NOMO-1 (cell line): Measurements from ENCODE around the gene CRTAC1.
A peak's percentile ranks its signal among the peaks of the same experiment; 100 is the strongest.
"Not testable (repeated sequence)": the region's sequence is repeated elsewhere in the genome, so short reads cannot be mapped to it uniquely, and the experiment has no call there.

Source experiments
- DNase-seq, 2 experiments: peaks; one replicate each; lab custom pipeline; 2025; ENCODE audit not compliant: unreplicated experiment in 2 of 2; lab: John Stamatoyannopoulos, UW

CRTAC1 gene

DNA sequence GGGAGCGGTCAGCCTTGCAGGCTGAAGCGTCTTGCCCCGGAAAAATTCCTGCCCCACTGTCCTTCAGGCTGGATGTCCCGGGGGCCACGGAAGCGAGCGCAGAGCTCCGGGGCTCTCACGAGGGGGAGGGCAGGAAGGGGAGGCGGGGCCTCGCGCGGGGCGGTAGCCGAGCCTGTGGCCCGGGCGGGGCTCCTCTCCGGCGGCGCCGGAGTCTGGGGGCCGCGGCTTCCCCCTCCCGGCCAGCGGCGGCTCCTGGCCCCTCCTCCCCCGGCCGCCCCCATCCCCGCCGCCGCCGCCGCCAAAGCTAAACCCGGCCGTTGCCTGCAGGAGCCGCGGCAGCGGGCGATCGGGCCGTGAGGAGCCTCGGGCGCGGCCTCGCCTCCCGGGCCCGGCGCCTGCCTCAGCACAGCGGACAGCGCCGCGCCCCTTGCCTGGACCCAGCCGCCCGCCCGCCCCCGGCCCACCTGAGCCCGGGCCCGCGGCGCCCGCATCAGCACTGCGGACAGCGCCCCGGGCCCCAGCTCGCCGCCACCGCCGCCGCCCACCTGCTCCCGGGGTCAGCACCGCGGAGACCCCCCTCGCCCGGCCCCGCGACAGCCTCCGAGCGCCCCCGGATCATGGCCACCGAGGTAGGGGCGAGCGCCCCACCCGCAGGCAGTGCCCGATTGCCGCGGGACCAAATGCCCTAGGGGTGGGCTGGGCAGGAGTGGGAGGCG is 180.6 kb downstream of the CRTAC1 start, which contains the start of gene GOLGA7B:
Gene GOLGA7B, plus strand, starts transcription at position 157 of the 716 bp plus-strand sequence. Its CDS starts 461 bp downstream, at position 618.
- peak; percentile 15 to 45 for DNase-seq

DNA sequence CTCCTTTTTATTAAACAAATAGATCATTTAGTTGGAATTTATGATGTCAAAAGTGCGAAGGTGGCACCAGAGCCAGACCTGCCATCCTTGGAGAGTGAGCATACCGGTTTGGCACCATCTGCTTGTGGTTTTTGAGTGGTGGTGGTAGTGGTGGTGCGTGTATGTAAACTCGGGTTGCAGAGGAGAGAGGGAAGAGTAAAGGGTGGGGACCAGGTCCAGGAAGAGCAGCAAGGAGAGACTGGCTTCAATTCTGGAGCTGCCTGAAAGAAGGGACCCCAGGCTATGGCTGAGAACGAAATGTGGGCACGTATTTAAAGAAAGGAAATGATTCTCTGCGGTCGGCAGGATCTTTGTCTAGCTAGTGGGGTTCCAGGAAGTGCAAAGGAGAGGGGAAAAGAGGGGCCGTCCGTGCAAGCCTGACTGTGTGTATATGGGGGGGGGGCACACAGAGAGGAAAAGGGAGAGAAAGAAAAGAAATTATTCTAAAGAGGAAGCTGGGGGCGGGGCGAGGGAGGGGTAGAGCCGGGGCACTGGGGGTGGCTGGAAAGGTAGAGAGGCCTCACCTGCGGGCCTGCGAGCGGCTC is 181.2 kb downstream of the CRTAC1 start:
- peak in 1 of 2 experiments; percentile 13 for DNase-seq

DNA sequence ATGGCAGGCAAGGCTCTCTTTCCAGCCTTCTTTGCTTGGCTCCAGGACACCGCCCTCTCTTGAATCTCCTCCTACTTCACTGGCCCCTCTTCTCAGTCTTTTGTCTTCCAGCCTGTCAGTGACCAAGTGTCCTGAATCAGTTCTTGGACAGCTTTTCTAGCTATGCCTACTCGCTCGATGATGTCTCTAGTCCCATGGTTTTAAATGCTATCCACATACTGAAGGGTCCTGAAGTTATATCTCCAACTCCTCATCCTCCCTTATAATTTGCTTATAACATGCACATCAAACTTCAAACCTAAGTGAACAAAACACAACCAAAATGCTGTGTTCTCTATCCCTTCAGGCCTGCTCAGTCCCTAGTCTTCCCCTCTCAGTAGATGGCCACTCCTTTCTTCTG is 185.7 kb downstream of the CRTAC1 start:
- no peak for DNase-seq

DNA sequence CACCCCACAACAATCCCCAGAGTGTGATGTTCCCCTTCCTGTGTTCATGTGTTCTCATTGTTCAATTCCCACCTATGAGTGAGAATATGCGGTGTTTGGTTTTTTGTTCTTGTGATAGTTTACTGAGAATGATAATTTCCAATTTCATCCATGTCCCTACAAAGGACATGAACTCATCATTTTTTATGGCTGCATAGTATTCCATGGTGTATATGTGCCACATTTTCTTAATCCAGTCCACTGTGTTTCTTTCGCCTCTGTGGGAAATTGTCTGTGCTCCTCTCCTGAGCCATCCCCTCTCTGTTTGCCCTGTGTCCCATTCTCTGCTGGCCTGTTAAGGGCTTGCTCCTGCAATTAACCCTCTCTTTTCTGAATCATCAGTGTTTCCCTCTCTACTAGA is 186.4 kb downstream of the CRTAC1 start:
- not testable (repeated sequence) for DNase-seq

DNA sequence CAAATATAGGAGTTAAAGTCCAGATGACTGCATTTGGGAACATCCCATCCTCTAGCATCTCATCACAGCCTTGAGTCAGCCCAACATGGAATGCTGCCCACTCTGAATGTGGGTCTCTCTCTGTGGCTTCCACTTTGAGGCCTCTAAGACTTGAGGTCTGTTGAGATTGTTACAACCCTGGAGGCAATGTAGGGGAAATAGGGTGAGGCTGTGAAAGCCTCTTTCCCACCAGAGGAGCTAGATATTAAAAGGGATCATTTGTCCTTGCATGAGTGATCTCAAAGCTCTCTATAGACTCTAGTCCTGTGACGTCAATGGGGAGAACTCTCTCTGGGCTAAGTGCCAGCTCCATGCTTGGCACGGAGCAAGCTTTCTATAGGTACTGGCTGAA is 187.1 kb downstream of the CRTAC1 start:
- no peak for DNase-seq

DNA sequence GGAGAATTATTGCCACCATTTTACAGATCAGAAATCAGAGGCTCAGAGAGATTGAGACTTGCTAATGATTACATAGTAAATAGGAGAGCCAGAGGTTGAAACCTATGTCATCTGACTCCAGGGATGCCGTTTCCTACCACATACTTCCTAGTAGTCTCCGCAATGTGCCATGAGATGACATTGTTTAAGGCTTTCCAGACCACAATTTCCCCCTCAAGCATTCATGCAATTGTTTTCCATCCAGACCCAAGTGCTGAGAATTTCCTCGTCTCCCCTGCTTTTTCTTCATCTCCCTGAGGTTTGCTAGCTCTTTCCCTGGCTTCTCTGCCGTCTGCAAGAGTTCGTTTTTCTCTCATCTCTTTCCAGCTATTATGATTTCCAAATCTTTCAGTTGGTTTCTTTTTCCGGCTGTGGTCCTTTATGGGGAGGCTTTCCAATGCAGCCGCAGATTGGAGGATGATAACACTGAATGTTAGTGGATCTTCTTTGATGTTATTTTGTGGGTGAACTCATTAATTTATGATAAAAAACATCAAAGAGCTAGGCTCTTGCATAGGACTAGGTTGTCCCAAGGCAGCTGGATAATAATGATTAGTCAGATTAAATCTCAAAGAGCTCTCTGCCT is 187.7 kb downstream of the CRTAC1 start:
- no peak for DNase-seq

DNA sequence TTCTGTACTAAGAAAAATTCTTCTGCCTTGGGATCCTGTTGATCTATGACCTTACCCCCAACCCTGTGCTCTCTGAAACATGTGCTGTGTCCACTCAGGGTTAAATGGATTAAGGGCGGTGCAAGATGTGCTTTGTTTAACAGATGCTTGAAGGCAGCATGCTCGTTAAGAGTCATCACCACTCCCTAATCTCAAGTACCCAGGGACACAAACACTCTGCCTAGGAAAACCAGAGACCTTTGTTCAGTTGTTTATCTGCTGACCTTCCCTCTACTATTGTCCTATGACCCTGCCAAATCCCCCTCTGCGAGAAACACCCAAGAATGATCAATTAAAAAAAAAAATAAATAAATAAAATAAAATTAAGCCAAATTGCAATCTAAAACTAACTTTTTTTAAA is 188.3 kb downstream of the CRTAC1 start:
- not testable (repeated sequence) for DNase-seq

DNA sequence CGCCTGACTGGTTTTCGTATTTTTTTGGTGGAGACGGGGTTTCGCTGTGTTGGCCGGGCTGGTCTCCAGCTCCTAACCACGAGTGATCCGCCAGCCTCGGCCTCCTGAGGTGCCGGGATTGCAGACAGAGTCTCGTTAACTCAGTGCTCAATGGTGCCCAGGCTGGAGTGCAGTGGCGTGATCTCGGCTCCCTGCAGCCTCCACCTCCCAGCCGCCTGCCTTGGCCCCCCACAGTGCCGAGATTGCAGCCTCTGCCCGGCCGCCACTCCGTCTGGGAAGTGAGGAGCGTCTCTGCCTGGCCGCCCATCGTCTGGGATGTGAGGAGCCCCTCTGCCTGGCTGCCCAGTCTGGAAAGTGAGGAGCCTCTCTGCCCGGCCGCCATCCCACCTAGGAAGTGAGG is 189.3 kb downstream of the CRTAC1 start:
- DNase-seq, result not testable (repeated sequence)

DNA sequence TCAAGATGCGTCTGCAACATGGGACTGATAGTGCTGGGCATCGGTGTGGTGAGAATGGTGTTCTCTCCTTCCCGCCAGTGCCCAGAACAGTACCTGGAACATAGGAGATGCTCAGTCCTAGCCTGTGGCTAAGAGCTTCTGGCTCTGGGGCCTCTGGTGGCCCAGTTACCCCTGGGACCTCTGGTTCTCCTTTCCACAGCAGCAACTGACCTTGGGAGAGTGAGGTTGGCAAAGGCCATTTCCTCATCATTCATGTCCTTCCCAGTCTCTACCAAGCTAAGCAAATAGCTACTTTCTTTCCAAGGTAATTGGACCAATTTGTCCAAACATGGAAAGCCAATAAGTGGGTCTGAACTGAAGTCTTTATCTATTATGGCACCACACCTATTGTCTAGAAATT is 192.3 kb downstream of the CRTAC1 start:
- DNase-seq, result no peak

DNA sequence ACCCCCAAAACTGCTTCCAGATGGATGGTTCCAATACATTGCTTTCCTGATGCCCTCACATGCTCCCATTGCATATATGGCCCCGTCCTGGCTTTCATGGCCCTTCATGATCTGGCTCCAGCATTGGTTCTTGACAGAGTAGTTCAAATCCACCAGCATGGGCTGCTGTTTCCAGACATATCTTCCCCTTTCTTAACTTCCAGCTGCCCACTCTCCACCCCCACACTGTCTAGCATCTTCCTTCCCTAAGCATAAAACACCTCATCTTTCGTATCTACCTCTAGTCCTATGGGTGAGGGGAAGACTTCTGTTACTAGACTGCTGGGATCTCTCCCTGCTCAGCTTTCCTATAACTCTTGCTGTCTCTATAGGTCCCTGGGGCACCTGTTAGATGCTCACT is 194.0 kb downstream of the CRTAC1 start:
- DNase-seq, result no peak

DNA sequence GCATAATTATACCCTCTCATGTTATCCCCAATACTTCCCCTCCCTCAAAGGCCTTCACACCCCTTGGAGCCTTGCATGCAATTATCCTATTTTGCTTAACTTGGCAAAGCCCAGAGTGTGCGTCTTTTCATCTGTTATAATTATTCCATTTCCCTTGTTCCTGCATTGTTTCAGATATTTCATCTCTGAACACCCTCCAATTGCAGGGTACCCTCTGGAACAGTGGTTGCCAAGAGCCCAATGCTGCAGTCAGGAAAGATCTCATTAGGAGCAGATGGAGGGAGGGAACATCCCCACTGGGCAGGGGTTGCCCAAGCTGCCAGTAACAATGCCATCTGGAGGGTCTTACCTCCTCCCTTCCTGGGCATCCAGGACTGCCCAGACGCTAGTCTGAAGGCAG is 199.2 kb downstream of the CRTAC1 start:
- DNase-seq, result no peak

DNA sequence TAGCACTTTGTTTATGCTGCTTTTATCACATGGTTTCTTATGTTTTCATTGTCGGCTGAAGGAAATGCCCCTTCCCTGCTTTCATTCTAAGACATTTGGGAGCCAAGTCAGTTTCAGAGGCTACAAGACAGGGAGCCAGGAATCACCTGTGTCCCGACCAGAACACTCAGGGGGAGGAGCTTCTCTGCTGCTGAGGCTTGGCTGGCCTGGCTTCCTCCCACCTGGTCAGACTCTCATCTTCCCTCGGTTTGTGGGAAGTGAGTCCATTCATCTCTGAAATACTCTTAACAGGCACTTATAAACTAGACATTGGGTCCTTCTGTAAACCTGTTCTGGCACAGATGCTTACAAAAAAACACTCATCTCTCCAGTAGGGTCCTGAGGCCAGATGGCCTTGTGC is 200.4 kb downstream of the CRTAC1 start:
- DNase-seq, result no peak

DNA sequence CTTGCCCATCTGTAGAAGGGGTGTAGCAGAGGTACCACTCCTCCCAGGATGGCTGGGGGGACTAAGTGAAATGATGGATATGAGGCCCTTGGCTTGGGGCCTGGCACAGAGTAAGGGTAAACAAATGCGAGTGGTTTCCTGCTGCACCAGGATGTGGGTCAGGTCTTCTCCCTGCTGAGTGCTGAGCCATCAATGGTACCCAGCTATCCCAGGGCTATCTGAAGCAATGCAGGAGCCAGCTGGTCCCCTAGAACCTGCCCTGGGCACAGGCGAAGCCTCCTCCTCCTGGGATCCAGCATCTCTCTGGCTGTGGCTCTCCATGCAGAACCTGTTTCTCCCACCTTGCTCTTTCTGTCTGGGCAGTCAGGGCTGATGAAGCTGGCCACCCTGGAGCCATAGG is 201.7 kb downstream of the CRTAC1 start:
- DNase-seq, result no peak

DNA sequence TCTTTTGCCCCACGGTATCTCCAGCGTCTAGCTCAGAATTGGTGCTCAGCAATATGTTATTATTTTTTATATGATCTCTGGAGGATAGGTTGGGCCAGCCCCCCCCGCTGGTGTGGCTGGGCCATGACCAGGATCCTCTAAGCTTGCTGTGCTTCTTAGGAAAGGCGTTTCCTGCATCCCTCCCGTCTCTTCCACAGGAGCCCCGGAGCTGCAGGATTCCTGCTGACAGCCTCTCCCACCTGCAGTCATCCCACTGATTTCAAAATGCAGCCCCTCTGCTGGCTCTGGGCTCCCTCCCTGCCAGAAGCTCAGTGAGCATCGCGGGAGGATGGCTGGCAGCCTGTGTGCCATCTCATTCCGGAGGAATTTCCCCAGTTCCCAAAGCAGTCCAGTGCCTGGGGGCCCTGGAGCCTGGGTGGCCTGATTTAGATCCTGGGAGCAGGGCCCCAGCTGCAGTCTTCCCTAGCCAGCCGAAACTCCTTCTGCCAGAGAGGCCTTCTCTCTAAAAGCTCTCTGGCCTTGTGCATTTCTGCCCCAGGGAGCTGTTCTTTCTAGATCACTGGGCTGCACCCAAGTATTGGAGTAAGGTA is 202.6 kb downstream of the CRTAC1 start:
- DNase-seq, result no peak

DNA sequence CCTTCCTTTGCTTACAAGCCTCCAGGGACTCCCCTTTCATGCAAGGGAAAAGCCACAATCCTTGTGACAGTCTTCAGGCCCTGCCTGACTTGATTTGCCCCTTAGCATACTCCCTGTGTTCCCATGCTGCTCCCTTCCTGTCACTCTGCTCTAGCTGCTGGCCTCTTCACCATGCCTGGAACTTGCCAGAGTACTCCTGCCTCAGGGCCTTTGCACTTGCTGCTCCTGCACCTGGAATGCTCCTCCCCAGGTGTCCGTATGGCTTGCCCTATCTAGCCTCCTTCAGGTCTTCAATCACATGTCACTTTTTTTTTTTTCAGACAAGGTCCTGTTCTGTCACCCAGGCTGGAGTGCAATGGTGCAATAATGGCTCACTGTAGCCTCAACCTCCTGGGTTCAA is 203.5 kb downstream of the CRTAC1 start:
- DNase-seq, result no peak

DNA sequence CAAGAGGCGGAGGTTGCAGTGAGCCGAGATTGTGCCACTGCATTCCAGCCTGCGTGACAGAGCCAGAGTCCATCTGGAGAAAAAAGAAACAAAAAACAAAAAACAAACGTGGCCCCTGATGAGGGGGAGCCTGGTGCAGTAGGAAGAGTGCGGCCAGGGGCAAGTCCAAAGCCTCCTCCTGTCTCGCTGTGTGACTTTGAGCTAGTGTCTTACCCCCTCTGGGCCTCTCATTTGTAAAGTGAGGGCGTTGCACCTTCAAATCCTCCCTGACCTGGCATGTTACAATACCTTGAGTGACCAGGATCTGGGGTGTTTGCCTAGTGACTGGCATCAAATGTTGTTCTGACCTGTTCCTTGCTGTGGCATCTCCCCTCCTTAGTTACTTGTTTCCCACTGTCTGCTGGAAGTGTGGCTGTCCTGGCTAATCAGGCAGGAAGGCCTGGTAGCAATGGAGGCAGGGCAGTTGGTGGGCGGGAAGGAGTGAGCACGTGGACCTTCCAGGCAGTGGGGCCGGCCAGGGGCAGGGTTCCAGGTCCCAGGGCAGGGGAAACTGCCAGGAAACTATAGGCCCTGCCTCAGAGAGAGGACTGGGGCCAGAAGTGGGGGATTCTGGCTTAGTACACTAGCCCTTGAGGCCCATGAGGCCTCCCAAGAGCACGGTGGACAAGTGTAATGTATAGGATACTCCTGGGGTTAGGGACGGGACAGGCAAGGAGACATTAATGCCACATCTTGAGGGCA is 205.2 kb downstream of the CRTAC1 start:
- no peak for DNase-seq

DNA sequence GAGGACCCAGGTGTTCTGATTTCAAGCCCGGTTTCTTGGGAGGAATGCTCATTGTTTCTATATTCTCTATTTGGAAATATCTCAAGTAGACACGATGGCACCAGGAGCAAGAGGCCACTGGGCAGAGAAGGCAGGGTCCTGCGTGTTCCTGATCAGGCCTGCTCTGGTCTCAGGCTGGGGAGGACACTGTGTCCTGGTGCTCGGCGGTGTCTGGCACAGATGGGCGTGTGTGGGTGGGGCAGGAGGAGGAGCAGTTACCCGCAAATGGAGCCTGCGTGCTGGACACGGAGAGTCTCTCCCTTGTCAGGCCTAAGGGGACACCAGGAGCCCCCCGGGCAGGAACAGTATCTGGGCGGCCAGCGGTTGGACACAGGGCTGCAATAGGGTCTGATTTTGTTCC is 206.7 kb downstream of the CRTAC1 start:
- DNase-seq, result no peak

DNA sequence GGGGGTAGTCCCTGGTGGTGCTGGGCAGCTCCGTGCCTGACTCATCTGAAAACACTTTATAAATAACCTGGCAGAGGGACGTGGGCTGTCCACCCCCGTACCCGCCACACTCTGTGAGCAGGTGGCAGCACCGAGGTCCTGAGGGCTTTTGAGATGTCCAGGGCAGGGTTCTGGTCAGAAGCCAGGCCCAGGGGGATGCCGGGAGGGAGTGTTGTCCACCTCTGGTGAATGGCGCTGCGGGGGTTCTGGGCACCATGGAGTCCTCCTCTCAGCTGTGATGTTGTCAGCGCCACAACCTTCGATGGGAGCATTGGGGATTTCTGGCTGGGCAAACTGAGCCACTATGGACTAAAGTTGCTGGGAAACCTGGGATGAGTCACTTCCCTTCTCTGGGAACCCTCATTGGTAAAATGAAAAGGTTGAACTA is 208.1 kb downstream of the CRTAC1 start:
- DNase-seq, result no peak

DNA sequence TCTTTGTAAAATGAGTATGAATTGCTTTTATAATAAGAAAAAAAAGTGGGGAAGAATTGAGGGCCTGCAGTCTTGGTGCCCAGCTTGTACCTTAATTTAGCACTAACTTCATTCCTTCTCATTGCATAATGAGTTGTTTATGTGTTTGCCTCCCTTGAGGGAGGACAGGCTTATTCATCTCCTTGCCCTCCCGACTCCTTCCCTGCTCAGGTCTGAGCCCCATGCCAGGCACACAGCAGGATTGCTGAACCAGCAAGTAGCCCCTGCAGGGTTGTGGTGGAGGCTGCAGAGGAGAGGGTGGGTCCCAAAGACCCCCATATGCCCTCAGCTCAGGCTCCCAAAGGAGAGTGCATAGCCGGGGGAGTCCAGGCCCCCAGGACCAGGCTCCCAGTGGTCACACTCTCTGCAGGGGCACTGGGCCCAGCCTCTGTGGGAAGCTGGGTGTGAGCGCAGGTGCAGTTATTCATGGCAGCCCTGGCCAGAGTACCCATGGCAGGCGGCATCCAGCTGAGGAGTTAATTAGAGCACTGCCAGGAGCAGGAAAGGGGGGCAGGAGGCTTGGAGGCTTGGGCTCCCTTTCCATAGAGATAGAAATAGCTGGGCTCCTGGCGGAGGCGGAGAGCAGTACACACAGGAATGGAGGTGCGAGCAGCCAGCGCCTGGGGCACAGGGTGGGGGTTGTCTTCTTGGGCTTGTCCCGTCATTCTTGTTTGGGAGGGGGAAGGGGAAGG is 208.9 kb downstream of the CRTAC1 start:
- no peak for DNase-seq

DNA sequence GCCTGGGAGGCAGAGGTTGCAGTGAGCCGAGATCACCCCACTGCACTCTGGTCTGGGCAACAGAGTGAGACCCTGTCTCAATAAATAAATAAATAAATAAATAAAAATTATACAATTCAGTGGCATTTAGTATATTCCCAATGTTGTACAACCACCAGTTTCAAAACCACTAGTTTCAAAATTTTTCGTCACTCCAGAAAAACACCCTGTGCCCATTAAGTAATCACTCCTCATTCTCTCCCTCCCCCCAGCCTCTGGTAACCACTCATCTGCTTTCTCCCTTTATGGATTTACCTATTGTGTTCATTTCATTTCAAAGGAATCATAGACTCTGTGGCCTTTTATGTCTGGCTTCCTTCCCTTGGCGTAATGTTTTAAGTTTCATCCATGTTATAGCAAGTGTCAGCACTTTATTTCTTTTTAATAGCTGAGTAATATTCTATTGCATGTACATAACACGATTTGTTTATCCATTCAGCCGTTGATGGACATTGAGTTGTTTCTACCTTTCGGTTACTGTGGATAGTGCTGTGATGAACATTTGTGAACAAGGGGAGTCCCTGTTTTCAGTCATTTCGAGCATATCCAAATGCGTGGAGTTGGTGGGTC is 210.2 kb downstream of the CRTAC1 start:
- no peak for DNase-seq
